SK-N-SH (cell line): ENCODE data around the gene CNTNAP5. TPM values are rescaled to one million over a fixed set of nuclear protein-coding genes. Genes with fewer than 3 reads are reported as not detected.

Experiments
- CTCF ChIA-PET: fragments of 300-600, 350-600 bp; formaldehyde crosslinking; extraction: SDS; loops from one replicate; lab custom pipeline; 2021; lab: Yijun Ruan, JAX
- POLR2A ChIA-PET: fragments of 350-600 bp; sonication (Branson Sonifier 250); formaldehyde crosslinking; extraction: SDS; loops from one replicate; lab custom pipeline; 2020; ENCODE audit warnings: antibody characterized with exemption, inconsistent platforms; lab: Yijun Ruan, JAX
- DNase-seq: peaks from one replicate; pipeline ENCODE4 v3.0.0; 2012
- H2AFZ ChIP-seq: fragments of 200-600 bp; sonication (generic); 2 replicates; pipeline ENCODE4 v1.8.1; 2016; ENCODE audit warnings: antibody characterized with exemption, mild to moderate bottlenecking, low read depth
- H3F3A ChIP-seq: fragments of 200-600 bp; sonication (generic); replicated peaks from 2 replicates; pipeline ENCODE3; 2016; ENCODE audit warnings: antibody characterized with exemption, mild to moderate bottlenecking; ENCODE audit not compliant: insufficient read depth
- H3K27ac ChIP-seq, 2 experiments: fragments of 200-500 bp in 1 of 2; fragments of 200-600 bp in 1 of 2; sonication (Bioruptor generic) in 1 of 2; sonication (generic), shearing (Covaris generic) in 1 of 2; 2 replicates each; pipeline versions ENCODE4 v1.5.1 to v1.6.1; 2014 to 2016; ENCODE audit warnings: low read depth in 2 of 2, inconsistent platforms in 1 of 2, low read length in 1 of 2, mild to moderate bottlenecking in 1 of 2, mixed read lengths in 1 of 2
- H3K27me3 ChIP-seq: fragments of 200-600 bp; sonication (generic), shearing (Covaris generic); 2 replicates; pipeline ENCODE4 v1.6.1; 2016; ENCODE audit warnings: mixed run types; ENCODE audit not compliant: insufficient read depth
- H3K36me3 ChIP-seq, 2 experiments: fragments of 200-500 bp in 1 of 2; fragments of 200-600 bp in 1 of 2; sonication (Bioruptor generic) in 1 of 2; sonication (generic) in 1 of 2; replicated peaks in 1 of 2; 2 replicates each; pipeline versions ENCODE3 to v1.5.1; 2014 to 2016; ENCODE audit warnings: low read length in 1 of 2, mild to moderate bottlenecking in 1 of 2; ENCODE audit not compliant: insufficient read depth in 2 of 2, control insufficient read depth in 1 of 2
- H3K4me1 ChIP-seq, 2 experiments: fragments of 200-500 bp in 1 of 2; fragments of 200-600 bp in 1 of 2; sonication (Bioruptor generic) in 1 of 2; sonication (generic), shearing (Covaris generic) in 1 of 2; 2 replicates each; pipeline versions ENCODE4 v1.5.1 to v1.6.1; 2014 to 2016; ENCODE audit warnings: low read depth in 1 of 2, low read length in 1 of 2, mixed run types in 1 of 2; ENCODE audit not compliant: insufficient read depth in 2 of 2, control insufficient read depth in 1 of 2
- H3K4me2 ChIP-seq: fragments of 200-600 bp; sonication (generic), shearing (Covaris generic); 2 replicates; pipeline ENCODE4 v1.6.1; 2017; ENCODE audit warnings: mixed run types
- H3K4me3 ChIP-seq, 2 experiments: fragments of 200-500 bp in 1 of 2; fragments of 200-600 bp in 1 of 2; sonication (Bioruptor generic) in 1 of 2; sonication (generic), shearing (Covaris generic) in 1 of 2; 2 replicates each; pipeline versions ENCODE4 v1.5.1 to v1.8.1; 2014 to 2016; ENCODE audit warnings: low read depth in 2 of 2, inconsistent platforms in 1 of 2, low read length in 1 of 2, mild to moderate bottlenecking in 1 of 2, mixed read lengths in 1 of 2, moderate library complexity in 1 of 2
- H3K79me2 ChIP-seq: fragments of 200-600 bp; sonication (generic); 2 replicates; pipeline ENCODE4 v1.8.1; 2017; ENCODE audit warnings: mild to moderate bottlenecking; ENCODE audit not compliant: insufficient read depth
- H3K9ac ChIP-seq: fragments of 200-600 bp; sonication (generic); 2 replicates; pipeline ENCODE4 v1.6.1; 2017; ENCODE audit warnings: mixed run types
- H3K9me2 ChIP-seq: fragments of 200-600 bp; sonication (generic); 2 replicates; pipeline ENCODE4 v1.6.1; 2017; ENCODE audit warnings: mixed run types
- H3K9me3 ChIP-seq: fragments of 200-600 bp; sonication (generic); 2 replicates; pipeline ENCODE4 v1.6.1; 2017; ENCODE audit warnings: mixed run types, mild to moderate bottlenecking, moderate library complexity
- H4K20me1 ChIP-seq: fragments of 200-600 bp; sonication (generic); 2 replicates; pipeline ENCODE4 v1.6.1; 2017; ENCODE audit warnings: mild to moderate bottlenecking, mixed run types; ENCODE audit not compliant: insufficient read depth
- CHD2 ChIP-seq: fragments of 150-350 bp; IDR thresholded peaks from 2 replicates; pipeline ENCODE4 v1.6.1; 2018; ENCODE audit warnings: low read length; ENCODE audit not compliant: partially characterized antibody
- EP300 ChIP-seq, 2 experiments: IDR thresholded peaks; 2 replicates each; pipeline versions ENCODE4 v1.4.0 to v1.6.1; 2012; ENCODE audit warnings: borderline replicate concordance in 1 of 2, low read depth in 1 of 2, low read length in 1 of 2
- GABPA ChIP-seq: IDR thresholded peaks from 2 replicates; pipeline ENCODE4 v1.4.0; 2012; ENCODE audit warnings: low read depth, mild to moderate bottlenecking
- JUND ChIP-seq: IDR thresholded peaks from 2 replicates; pipeline ENCODE4 v1.4.0; 2012
- MAX ChIP-seq: IDR thresholded peaks from 2 replicates; pipeline ENCODE4 v1.4.0; 2012; ENCODE audit warnings: low read depth
- NFIC ChIP-seq: IDR thresholded peaks from 2 replicates; pipeline ENCODE4 v1.4.0; 2012; ENCODE audit warnings: borderline replicate concordance
- NRF1 ChIP-seq: IDR thresholded peaks from 2 replicates; pipeline ENCODE4 v1.6.1; 2012; ENCODE audit warnings: low read depth, mild to moderate bottlenecking, low read length
- RAD21 ChIP-seq: IDR thresholded peaks from 2 replicates; pipeline ENCODE4 v1.6.1; 2012; ENCODE audit warnings: mild to moderate bottlenecking, low read length
- RFX5 ChIP-seq: IDR thresholded peaks from 2 replicates; pipeline ENCODE4 v1.6.1; 2012; ENCODE audit warnings: mild to moderate bottlenecking, improper control_type of control experiment, low read length
- SIN3A ChIP-seq: IDR thresholded peaks from 2 replicates; pipeline ENCODE4 v1.6.1; 2012; ENCODE audit warnings: low read depth, mild to moderate bottlenecking, low read length, moderate library complexity, borderline replicate concordance
- TEAD4 ChIP-seq: IDR thresholded peaks from 2 replicates; pipeline ENCODE4 v1.4.0; 2012; ENCODE audit warnings: mild to moderate bottlenecking, borderline replicate concordance; ENCODE audit not compliant: insufficient read depth
- USF2 ChIP-seq: fragments of 150-350 bp; IDR thresholded peaks from 2 replicates; pipeline ENCODE4 v1.6.1; 2017; ENCODE audit warnings: antibody characterized with exemption, low read length, low read depth, borderline replicate concordance
- YY1 ChIP-seq: IDR thresholded peaks from 2 replicates; pipeline ENCODE4 v1.4.0; 2012; ENCODE audit warnings: low read depth, mild to moderate bottlenecking
- ZBTB33 ChIP-seq: IDR thresholded peaks from 2 replicates; pipeline ENCODE4 v1.4.0; 2012; ENCODE audit warnings: low read depth, borderline replicate concordance
- WGBS: methylation state at CpG from one replicate; pipeline ENCODE4 v1.1.6; 2017; ENCODE audit warnings: low lambda C conversion rate; 5-methylcytosine and 5-hydroxymethylcytosine counted together
- polyA plus RNA-seq, 3 experiments: library from polyadenylated mRNA; depleted of rRNA; stranded (reverse); fragments of >200 nt; gene quantifications; 2 replicates each; pipeline ENCODE4 v1.2.3, GENCODE V29; 2012
- TF ChIP-seq, protein P1 (sequence below): IDR thresholded peaks from 2 replicates; pipeline ENCODE4 v1.6.1; 2012; ENCODE audit warnings: mild to moderate bottlenecking, low read depth, low read length, moderate library complexity
- TF ChIP-seq, protein P2 (sequence below): fragments of 200-600 bp; sonication (generic); IDR thresholded peaks from 2 replicates; pipeline ENCODE4 v1.6.1; 2017; ENCODE audit warnings: antibody characterized with exemption, mild to moderate bottlenecking, moderate library complexity

Gene CNTNAP5
- polyA plus RNA-seq, 1 of the 3 experiments (the other 2 are of a cell fraction): 0.08 TPM

GRCh38 chr2:124048664-124049063 is 23.6 kb downstream of the CNTNAP5 start:
- no peaks in the 10 kb centered on the region; the same call in 1 of the 2 replicates for H3K79me2 ChIP-seq
- peaks cover 0 to 4% of the 10 kb centered on the region in 2 experiments; a peak in 1 of 4 replicates for H3K4me1 ChIP-seq
- no peaks in the 10 kb centered on the region for H4K20me1 ChIP-seq
- H2AFZ ChIP-seq: no peak overlapping the region
- H3K4me3 ChIP-seq: no peak overlapping the region
- H3K36me3 ChIP-seq: no peaks in the 10 kb centered on the region
- no peaks in the 10 kb centered on the region for H3K9me2 ChIP-seq
- no peak overlapping the region for H3K9ac ChIP-seq
- POLR2A ChIA-PET: no interaction called here
- TF ChIP-seq JUND (no peak), MAX (no peak), CHD2 (no peak), GABPA (no peak), NRF1 (no peak), YY1 (no peak), NFIC (no peak), RAD21 (no peak), RFX5 (no peak), TEAD4 (no peak), SIN3A (no peak), USF2 (no peak), EP300 (IDR thresholded peaks at IDR 0.05; ENCODE audit: borderline replicate concordance in 1 of 2, low read depth in 1 of 2, low read length in 1 of 2) (no peak), ZBTB33 (no peak)
- TF ChIP-seq, protein P1, sequence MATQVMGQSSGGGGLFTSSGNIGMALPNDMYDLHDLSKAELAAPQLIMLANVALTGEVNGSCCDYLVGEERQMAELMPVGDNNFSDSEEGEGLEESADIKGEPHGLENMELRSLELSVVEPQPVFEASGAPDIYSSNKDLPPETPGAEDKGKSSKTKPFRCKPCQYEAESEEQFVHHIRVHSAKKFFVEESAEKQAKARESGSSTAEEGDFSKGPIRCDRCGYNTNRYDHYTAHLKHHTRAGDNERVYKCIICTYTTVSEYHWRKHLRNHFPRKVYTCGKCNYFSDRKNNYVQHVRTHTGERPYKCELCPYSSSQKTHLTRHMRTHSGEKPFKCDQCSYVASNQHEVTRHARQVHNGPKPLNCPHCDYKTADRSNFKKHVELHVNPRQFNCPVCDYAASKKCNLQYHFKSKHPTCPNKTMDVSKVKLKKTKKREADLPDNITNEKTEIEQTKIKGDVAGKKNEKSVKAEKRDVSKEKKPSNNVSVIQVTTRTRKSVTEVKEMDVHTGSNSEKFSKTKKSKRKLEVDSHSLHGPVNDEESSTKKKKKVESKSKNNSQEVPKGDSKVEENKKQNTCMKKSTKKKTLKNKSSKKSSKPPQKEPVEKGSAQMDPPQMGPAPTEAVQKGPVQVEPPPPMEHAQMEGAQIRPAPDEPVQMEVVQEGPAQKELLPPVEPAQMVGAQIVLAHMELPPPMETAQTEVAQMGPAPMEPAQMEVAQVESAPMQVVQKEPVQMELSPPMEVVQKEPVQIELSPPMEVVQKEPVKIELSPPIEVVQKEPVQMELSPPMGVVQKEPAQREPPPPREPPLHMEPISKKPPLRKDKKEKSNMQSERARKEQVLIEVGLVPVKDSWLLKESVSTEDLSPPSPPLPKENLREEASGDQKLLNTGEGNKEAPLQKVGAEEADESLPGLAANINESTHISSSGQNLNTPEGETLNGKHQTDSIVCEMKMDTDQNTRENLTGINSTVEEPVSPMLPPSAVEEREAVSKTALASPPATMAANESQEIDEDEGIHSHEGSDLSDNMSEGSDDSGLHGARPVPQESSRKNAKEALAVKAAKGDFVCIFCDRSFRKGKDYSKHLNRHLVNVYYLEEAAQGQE: no peak
- TF ChIP-seq, protein P2, sequence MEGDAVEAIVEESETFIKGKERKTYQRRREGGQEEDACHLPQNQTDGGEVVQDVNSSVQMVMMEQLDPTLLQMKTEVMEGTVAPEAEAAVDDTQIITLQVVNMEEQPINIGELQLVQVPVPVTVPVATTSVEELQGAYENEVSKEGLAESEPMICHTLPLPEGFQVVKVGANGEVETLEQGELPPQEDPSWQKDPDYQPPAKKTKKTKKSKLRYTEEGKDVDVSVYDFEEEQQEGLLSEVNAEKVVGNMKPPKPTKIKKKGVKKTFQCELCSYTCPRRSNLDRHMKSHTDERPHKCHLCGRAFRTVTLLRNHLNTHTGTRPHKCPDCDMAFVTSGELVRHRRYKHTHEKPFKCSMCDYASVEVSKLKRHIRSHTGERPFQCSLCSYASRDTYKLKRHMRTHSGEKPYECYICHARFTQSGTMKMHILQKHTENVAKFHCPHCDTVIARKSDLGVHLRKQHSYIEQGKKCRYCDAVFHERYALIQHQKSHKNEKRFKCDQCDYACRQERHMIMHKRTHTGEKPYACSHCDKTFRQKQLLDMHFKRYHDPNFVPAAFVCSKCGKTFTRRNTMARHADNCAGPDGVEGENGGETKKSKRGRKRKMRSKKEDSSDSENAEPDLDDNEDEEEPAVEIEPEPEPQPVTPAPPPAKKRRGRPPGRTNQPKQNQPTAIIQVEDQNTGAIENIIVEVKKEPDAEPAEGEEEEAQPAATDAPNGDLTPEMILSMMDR: no peak
- TF ChIP-seq, all 33 proteins: peak for 0
- H3K9me3 ChIP-seq: no peaks in the 10 kb centered on the region
- DNase-seq: no peak
- CTCF ChIA-PET: interaction anchor here (1.1 kb wide), 1 partner anchor 50 kb away, joined by 3 read pairs; no protein-coding TSS in a partner anchor
- no peaks in the 10 kb centered on the region for H3F3A ChIP-seq
- H3K4me2 ChIP-seq: no peak overlapping the region
- H3K27ac ChIP-seq: no peak overlapping the region
- 28% methylated on average over 2 of the region's 2 CpGs for WGBS
- H3K27me3 ChIP-seq: no peaks in the 10 kb centered on the region
